GM19023 (cell line): ENCODE results near the gene COLEC11.
"Not testable (repeated sequence)": the region's sequence is repeated elsewhere in the genome, so short reads cannot be mapped to it uniquely, and the experiment has no call there.

ENCODE experiments used
- ATAC-seq: cut with Tn5 transposase; IDR thresholded peaks from one replicate; pipeline ENCODE4 v1.9.1; 2021; ENCODE audit warnings: mild to moderate bottlenecking, moderate library complexity; ENCODE audit not compliant: unreplicated experiment

COLEC11 gene

DNA sequence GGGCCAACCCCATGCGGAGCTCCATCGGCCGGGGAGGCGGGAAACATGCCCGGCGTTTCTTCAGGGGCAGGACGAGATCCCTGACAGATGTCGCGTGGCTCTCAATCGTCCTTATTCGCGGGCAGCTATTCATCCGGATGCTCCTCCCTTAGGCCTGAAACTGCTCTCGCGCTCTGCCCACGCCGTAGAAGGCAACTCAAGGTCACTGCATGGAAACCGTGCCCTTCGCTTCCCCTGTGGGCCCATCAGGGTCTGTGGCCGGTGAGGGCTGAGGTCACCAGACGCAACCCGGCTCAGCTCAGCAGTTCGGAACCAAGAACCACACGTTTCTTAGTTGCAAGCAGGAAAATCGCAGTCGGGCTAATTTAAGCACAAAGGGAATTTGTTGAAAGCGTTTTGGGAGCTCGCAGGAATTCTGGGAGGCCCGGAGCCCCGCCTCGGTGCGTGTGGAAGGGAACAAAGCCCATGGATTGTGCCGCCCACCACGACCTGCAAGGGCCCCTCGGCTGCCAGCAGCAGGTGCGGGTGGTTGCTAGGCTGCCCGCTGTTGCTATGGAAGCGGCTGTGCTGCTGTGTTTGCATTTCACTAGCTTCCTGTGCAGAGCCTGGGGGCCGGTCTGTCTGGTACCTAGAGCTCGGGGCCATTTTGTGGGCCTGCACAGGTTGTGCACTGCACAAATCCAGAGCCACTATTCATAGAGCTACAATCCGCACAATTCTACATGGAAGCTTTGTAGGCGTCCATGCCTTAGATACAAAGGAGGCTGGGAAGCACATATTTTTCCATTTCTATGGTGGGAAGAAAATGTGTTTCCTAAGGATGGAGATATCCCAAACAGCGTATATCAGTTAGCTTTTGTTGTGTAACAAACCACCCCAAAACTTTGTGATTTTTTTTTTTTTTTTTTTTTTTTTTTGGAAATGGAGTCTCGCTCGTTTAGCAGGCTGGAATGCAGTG lies 57.1 kb downstream of the COLEC11 start:
- ATAC-seq, result peak; percentile 84

DNA sequence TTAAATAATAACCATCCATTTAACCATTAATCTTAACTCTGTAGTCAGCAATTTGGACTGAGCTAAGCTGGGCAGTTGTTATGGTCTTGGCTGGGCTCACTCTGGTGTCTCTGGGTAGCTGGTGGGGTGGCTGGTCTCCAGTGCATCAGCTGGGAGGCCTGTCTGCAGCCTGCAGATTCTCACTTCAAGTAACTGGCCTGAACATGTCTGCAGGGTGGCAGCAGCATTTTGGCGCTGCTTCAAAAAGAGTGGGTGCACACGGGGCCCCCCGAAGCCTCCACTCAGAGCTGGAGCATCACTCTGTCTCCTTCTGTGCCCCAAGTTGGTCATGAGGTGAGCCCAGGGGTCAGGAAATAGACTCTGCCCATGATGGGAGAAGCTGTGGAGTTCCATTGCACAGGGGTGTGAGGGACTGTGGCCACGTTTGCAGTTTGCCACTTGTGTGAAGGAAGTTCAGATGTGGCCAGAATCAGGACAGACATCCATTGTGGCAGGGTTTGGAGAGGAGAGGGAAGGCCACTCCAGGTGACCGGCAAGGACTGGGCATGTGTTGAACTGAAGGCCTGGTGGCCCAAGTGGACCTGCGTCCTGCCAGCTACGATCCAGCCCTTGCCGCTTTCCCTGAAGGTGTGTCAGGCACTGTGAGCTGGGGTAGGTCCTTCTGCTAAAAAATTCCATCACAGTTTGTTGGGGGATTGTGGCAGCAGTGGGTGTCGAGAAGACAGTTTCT lies 58.1 kb downstream of the COLEC11 start:
- ATAC-seq, result no peak

DNA sequence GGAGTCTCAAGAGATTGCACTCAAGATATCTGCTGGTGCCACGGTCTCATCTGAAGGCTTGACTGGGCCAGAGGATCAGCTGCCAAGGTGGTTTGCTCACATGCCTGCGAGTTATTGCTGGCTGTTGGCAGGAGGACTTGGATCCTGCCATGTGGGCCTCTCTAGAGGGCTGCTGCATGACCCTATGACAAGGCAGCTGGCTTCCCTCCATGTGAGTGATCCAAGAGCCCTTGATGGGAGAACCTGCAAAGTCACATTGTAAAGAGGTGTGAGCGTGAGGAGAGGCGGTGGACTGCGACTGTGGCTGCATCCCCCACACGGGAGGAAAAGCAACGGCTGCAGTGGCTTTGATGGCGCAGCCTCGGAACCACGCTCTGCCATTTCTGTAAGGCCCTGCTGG lies 59.1 kb downstream of the COLEC11 start:
- ATAC-seq, result no peak

DNA sequence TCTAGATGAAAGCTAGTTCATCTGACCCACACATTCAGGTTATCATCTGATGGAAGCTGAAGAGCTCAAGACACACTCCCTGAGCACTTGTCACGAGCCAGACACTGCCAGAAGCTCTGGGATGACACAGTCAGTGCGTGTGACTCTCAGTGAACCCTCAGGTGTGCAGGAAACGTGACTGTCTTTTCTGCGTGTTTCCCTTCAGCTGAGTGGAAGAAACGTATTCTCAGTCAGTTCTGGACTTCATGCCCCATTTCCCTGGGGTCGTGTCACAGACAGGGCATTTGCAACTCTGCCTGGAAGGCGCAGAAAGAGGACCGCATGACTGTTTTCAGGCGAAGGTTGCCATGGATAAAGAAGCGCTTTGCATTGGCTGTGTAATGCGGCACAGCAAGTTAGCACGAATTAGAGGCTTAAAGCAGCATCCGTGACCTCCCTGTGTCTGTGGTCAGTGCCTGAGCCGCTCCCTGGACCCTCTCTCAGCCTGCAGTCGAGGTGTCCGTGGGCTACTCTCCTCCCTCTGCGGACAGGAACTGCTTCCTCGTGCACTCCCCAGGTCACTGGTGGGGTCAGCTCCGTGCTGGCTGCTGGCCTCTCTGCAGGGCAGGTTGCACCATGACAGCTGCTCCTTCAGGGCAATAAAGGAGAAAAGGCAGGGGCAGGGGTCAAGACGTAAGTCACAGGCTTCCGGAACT lies 59.8 kb downstream of the COLEC11 start:
- no peak for ATAC-seq

DNA sequence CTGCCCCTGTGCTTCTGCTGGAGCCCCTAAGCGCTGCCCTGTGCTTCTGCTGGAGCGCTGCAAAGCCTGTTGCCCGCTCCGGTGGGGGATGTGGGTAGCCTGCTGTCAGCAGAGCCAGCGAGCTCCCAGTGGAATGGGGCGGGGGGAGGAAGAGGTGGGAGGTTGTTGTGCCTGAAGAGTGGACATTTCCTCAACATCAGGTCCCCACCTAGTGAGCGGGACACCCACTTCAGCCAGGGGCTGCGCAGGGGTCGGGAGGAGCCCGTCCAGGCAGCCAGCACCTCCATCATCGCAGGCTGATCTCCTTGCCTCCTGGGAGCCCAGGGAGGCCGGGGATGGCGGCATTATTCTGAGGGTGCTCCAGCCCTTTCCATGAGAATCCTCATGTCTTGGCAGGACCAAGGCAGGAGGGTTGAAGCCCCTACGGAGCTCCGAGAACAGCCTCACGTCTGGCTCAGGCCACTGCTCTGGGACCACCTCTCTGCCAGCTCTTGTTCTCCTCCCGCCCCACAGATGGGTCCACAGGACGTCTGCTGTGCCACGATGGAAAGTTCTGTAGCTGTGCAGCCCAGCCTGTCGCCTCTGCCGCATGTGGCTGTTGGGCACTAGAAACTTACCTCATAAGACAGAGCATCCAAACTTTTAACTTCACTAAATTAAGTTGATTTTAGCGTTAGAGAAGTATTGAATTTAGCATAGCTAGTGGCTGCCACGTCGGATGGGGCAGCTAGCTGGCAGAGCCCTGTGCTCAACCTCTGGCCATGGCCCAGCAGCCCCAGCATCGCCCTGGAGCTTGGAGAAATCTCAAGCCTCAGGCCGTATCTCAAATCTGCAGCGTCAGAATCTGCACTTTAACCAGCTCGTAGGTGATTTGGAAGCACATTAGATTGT lies 61.2 kb downstream of the COLEC11 start:
- no peak for ATAC-seq

DNA sequence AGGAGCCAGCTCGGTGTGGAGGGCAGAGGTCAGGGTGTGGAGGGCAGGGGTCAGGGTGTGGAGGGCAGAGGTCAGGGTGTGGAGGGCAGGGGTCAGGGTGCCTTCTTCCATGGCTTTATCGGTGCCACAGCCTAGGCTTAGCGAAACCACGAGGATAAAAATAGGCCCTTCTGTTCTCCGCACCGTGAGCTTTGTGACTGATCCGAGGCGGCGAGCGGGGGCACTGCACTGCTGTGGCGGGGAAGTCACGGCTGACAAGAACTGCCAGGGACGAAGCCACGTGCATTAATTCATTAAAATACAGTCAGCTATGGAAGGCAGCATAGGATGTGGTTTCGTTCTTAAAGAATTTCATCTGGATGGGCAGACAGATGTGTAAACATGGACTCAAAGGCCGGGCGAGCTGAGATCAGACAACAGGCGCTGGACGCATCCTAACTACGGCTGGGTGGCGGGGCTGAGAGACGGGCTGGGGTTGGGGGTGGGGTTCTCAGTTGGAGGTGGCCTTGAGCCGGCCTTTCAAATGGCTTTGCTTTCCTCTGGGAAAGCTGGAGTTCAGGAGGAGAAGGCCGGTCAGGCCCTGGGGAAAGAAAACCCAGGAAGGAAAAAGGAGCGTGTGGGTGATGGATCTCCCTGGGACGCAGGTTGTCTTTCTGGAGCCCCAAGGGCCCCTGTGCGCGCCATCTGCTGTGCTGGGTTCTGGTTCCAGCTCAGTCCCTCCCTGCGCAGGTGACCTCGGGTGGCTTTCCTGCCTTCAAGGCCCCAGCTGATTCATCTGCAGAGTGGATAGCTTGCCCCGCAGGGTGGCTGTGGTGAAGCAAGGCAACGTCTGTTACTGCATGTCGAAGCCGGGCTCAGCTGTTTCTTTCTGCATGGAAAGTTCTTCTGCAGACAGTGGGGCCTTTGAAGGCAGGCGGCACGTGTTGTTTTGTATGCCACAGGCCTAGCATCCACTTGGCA lies 62.1 kb downstream of the COLEC11 start:
- no peak for ATAC-seq

DNA sequence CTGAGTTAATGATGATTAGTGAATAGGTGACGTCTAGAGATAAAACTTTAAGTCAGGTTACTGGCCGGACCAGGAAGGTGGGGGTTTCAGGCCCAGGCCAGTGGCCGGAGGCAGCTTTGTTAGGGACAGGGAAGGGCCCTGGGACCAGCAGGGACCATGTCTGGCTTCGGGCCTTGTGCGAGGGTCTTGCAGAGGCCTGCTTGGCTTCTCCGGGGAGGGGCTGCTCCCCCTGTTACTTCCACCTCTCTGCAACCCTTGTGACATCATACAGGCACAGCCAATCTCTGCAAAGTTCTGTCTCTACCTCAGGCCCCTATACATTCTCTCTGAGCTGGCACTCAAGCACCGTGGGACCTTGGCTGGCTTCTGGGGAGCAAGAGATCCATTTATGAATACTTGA lies 63.0 kb downstream of the COLEC11 start, which contains the start of gene ALLC:
Gene ALLC, plus strand, starts transcription at position 320 of the 400 bp plus-strand sequence. CDS start 12,958 bp downstream, outside the sequence.
- no peak for ATAC-seq

DNA sequence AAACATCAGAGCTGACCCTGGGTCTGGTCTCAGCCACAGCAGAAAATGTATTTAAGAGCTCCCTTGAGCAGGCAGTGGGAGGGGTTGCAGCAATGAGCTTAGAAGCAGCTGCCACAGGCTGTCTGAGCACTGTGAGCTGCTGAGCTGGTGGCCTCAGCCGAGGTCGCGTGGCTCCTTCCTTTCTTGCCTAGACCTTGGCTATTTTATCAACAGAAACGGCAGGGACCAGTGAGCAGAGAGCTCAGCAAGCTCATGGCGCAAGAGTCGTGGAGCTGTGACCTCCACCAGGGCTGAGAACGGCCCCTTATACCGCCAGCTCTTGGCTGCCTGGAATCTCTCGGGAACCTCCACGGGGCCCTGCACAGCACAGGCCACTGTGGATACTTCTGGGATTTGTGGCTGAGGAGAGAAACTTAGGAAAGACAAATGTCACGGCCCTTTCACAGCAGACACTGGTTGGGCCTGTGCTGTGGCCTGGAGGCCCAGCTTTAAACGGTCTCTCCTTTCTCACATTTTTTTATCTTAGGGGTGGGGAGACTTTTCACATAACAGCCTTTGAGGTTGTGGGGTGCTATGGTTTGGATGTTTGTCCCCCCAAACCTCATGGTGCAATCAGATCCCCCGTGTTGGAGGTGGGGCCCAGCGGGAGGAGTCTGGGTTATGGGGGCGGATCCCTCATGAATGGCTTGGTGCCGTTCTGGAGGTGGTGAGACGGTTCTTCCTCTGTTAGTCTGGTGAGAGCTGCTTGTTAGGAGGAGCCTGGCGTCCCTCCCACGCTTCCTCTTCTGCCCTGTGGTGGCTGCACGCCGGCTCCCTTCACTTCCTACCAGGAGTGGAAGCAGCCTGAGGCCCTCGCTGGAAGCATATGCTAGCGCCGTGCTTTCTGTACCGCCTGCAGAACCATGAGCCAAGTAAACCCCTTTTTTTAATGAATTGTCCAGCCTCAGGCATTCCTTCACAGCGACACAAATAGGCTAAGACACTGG lies 64.8 kb downstream of the COLEC11 start:
- no peak for ATAC-seq

DNA sequence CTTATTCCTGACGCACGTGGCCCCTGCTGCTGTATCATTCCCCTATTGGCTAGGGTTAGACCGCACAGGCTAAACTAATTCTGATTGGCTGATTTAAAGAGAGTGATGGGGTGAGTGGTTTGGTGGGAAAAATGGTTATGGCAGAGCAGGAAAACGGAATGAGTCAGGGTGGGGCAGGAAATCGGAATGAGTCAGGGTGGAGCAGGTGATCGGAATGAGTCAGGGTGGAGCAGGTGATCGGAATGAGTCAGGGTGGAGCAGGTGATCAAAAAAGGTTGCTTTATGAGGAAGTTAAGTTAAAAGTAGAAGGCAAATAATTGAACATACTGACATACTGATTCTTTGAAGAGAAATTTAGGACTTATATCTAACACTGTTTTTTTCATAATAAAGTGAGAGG lies 65.7 kb downstream of the COLEC11 start:
- not testable (repeated sequence) for ATAC-seq

DNA sequence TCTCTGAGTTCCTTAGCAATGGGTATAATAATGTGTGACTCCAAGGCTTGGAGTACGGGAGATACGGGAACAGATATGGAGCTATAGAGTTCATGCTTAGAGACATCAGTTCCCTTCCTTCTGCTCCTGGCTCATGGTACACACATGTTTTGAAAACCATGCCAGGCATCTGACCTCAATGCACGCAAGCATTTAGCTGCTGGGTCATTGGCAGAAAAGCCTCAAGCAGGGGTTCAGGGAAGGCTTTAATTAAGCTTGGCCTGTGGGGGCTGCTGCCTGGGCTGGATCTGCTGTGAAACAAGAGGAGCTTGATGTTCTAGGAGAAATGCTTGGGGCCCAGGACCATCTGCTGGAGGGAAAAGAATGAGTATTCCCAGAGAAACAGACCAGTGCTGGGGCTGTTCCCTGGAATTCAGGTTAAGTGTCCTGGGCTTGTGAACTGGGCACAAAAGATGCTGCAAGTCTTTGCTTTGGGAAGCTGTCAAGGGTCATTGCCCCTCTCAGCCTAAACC lies 66.3 kb downstream of the COLEC11 start:
- ATAC-seq, result no peak

DNA sequence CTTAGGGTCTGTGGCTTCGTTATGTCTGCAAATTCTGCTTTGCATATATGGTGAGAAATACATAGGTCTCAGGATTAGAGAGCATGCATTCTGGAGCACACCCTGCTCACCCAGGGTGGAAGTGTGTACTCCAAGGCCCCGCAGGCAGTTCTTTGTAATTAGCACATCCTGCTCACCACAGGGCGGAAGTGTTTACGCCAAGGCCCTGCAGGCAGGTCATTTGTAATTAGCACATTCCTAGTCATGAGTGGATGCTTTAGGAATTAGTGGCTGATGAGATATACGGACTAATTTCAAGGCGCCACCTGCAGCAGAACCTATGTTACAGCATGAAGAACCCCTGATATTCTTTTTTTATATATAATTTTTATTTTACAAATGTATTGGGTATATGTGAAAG lies 67.3 kb downstream of the COLEC11 start:
- no peak for ATAC-seq

DNA sequence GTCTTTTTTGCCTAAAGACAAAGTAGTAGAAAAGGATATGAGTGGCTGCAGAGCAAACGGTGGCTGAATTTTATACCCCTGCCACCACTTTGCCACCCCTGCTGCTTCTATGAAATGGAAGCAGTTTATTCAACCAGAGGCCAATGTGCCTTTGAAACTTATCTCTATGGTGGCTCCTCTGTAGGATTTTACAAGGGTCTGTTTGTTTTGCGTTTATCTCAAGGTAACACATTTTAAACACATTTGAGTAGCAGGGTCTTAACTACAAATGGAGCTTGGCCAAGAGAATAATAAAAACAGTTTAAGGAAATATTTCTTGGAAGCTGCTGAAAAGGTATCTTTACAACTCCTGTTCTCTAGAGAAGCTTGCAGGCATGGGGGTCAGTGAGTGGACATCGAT lies 69.2 kb downstream of the COLEC11 start:
- no peak for ATAC-seq

DNA sequence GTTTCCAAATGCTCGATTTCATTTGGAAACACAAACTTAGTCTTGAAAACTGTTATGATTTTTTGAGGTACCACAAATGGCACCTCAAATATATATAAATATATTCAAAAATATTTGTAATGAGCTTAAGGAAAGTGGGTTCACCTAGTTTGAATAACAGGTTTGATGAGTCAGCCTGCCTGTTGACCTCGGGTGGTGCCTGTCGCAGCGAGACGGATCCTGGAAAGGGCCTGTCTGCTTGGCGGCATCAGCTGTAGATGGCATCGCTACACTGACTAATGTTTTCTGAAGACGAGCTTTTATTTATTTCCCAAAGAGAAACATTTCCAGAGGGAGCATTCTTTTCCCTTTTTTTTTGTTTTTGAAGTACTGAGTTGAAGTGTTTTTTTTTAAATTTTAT lies 70.0 kb downstream of the COLEC11 start:
- no peak for ATAC-seq

DNA sequence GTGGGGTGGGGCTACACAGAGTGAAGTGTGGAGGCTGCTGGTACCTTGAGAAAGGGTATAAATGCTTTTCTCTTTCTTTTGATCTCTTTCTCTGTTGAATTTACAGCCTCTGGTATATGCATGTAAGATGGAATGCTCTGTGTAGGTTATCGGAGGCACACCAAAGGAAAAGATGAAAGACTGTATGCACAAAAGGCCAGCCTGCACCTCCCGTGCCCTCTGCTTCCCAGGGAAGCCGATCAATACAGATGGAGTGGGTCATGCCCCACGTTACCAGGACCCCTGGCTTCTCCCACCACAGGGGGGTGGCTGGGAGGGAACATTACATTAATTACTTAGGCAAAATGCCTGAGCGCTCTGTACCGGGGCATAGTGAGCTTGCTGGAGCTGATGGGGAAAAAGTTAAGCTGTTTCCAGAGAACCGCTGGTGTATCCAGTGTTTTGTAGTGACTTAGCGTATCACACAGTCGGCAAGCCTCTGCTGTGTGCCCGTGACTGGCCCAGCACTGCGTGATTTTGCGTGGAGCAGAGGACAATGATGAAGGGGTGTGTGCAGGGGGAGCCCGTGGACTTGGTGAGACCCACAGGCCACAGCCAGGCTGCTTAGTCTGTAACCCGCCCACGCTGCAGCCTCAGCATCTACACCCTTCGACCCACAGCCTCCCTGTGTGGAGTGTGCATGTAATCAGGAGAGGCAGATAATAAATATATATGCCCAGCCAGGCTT lies 71.1 kb downstream of the COLEC11 start:
- ATAC-seq, result no peak

DNA sequence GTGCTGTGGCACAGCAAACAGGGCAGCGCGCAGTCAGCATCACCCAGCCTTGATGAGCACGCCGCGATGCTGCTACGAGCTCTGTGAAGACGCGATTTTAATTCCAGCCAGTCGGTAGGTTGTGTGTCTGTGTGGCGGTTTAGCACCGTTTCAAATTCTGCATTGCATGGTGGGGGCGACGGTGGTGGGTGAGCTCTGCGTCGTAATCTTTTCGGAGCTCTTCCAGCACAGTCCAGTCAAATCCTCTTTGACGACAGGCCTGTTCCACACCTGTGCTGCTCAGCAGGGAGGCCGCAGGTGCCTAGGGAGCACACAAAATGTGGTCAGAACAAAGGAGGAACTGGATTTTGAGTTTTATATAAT lies 71.7 kb downstream of the COLEC11 start:
- ATAC-seq, result no peak

DNA sequence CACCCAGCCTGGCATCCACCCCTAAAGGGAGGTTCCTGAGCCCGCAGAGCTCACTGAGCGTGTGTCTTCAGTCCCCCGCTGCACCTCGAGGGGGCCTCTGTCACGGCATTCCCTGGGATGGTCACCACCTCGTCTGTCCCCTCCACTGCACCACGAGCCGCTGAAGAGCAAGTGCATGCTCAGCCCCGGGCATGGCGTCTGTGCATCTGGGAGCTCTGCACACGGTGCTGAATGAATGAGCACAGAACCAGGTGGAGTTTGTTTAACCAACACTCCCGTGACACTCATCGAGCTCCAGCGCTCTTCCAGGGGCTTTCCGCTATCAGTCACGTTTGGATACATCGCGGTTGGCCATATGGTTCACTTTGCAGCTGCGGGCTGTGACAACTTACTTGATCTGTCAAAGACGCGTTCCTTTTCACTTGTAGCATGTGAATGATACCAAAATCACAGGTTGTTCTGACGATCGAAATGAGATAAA lies 72.3 kb downstream of the COLEC11 start:
- no peak for ATAC-seq

DNA sequence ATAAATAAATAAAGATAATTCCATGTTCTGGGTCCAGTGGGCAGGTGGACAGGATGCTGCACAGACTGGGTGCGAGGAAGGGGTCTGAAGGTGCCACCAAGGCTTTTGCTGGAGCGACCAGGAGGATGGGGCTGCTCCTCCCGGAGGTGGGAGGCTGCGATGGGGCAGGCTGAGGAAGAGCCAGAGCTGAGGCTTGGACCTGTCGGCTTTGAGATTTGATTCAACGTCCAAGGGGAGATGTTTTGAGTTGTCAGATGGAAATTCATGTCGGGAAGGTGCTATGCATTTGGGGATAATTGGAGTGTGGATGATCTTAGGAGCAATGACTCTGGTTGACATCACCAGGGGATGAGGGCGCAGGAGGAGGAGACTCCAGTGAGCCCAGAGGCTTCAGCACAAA lies 74.7 kb downstream of the COLEC11 start:
- ATAC-seq, result no peak
